HEK293 (cell line): Measurements from ENCODE around the gene CYB5R4.

ENCODE experiments used
- ATF2 ChIP-seq: fragments of 450-650 bp; formaldehyde crosslinking; IDR thresholded peaks from 2 replicates; pipeline ENCODE4 v1.5.1; 2016; ENCODE audit warnings: missing biosample characterization, missing genetic modification characterization, low read depth
- GLI2 ChIP-seq: fragments of 450-650 bp; formaldehyde crosslinking; IDR thresholded peaks from 2 replicates; pipeline ENCODE4; 2017; ENCODE audit warnings: missing biosample characterization, missing genetic modification characterization, low read depth, borderline replicate concordance
- INSM2 ChIP-seq: fragments of 450-650 bp; formaldehyde crosslinking; IDR thresholded peaks from 2 replicates; pipeline ENCODE4 v1.5.1; 2016; ENCODE audit warnings: missing biosample characterization, missing genetic modification characterization
- KLF7 ChIP-seq: fragments of 450-650 bp; formaldehyde crosslinking; IDR thresholded peaks from 2 replicates; pipeline ENCODE4 v1.5.1; 2016; ENCODE audit warnings: missing biosample characterization, missing genetic modification characterization, borderline replicate concordance
- MZF1 ChIP-seq: fragments of 450-650 bp; formaldehyde crosslinking; IDR thresholded peaks from 2 replicates; pipeline ENCODE4 v1.5.1; 2017; ENCODE audit warnings: missing biosample characterization, missing genetic modification characterization, borderline replicate concordance
- SCRT1 ChIP-seq: fragments of 450-650 bp; formaldehyde crosslinking; IDR thresholded peaks from 2 replicates; pipeline ENCODE4 v1.5.1; 2016; ENCODE audit warnings: missing biosample characterization, missing genetic modification characterization, borderline replicate concordance
- SCRT2 ChIP-seq: fragments of 450-650 bp; formaldehyde crosslinking; IDR thresholded peaks from 2 replicates; pipeline ENCODE4 v1.5.1; 2016; ENCODE audit warnings: missing biosample characterization, missing genetic modification characterization
- TCF7L2 ChIP-seq: IDR thresholded peaks from 2 replicates; pipeline ENCODE4 v1.6.1; 2011; ENCODE audit warnings: low read depth, mild to moderate bottlenecking, inconsistent platforms, low read length, moderate library complexity, borderline replicate concordance
- ZBTB1 ChIP-seq: fragments of 450-650 bp; formaldehyde crosslinking; IDR thresholded peaks from 2 replicates; pipeline ENCODE4 v1.5.1; 2016; ENCODE audit warnings: missing biosample characterization, missing genetic modification characterization
- ZNF112 ChIP-seq: fragments of 450-650 bp; formaldehyde crosslinking; IDR thresholded peaks from 2 replicates; pipeline ENCODE4 v1.5.0; 2017; ENCODE audit warnings: missing biosample characterization, missing genetic modification characterization
- ZNF132 ChIP-seq: fragments of 450-650 bp; formaldehyde crosslinking; IDR thresholded peaks from 2 replicates; pipeline ENCODE4 v1.5.1; 2017; ENCODE audit warnings: missing biosample characterization, missing genetic modification characterization, borderline replicate concordance
- ZNF157 ChIP-seq: fragments of 450-650 bp; formaldehyde crosslinking; IDR thresholded peaks from 2 replicates; pipeline ENCODE4 v1.5.1; 2016; ENCODE audit warnings: missing biosample characterization, missing genetic modification characterization
- ZNF169 ChIP-seq: fragments of 450-650 bp; formaldehyde crosslinking; IDR thresholded peaks from 2 replicates; pipeline ENCODE4 v1.5.1; 2016; ENCODE audit warnings: missing biosample characterization, missing genetic modification characterization
- ZNF24 ChIP-seq: fragments of 450-650 bp; formaldehyde crosslinking; IDR thresholded peaks from 2 replicates; pipeline ENCODE4 v1.5.1; 2016; ENCODE audit warnings: missing biosample characterization, missing genetic modification characterization
- ZNF292 ChIP-seq: fragments of 450-650 bp; formaldehyde crosslinking; IDR thresholded peaks from 2 replicates; pipeline ENCODE4 v1.5.1; 2016; ENCODE audit warnings: low read depth, missing biosample characterization, missing genetic modification characterization, borderline replicate concordance
- ZNF324 ChIP-seq: fragments of 450-650 bp; formaldehyde crosslinking; IDR thresholded peaks from 2 replicates; pipeline ENCODE4 v1.5.1; 2016; ENCODE audit warnings: missing biosample characterization, missing genetic modification characterization
- ZNF37A ChIP-seq: fragments of 450-650 bp; IDR thresholded peaks from 2 replicates; pipeline ENCODE4 v1.5.1; 2018; ENCODE audit warnings: missing biosample characterization, missing genetic modification characterization
- ZNF423 ChIP-seq: fragments of 450-650 bp; formaldehyde crosslinking; IDR thresholded peaks from 2 replicates; pipeline ENCODE4 v1.5.1; 2016; ENCODE audit warnings: missing biosample characterization, missing genetic modification characterization
- ZNF426 ChIP-seq: fragments of 450-650 bp; formaldehyde crosslinking; IDR thresholded peaks from 2 replicates; pipeline ENCODE4 v1.5.1; 2017; ENCODE audit warnings: missing biosample characterization, missing genetic modification characterization, mild to moderate bottlenecking, inconsistent platforms, moderate library complexity
- ZNF510 ChIP-seq: fragments of 450-650 bp; formaldehyde crosslinking; IDR thresholded peaks from 2 replicates; pipeline ENCODE4 v1.5.1; 2018; ENCODE audit warnings: mild to moderate bottlenecking, missing genetic modification characterization, missing biosample characterization; ENCODE audit not compliant: insufficient replicate concordance
- ZNF521 ChIP-seq: fragments of 450-650 bp; formaldehyde crosslinking; IDR thresholded peaks from 2 replicates; pipeline ENCODE4 v1.5.1; 2017; ENCODE audit warnings: missing biosample characterization, mild to moderate bottlenecking, missing genetic modification characterization
- ZNF624 ChIP-seq: fragments of 450-650 bp; formaldehyde crosslinking; IDR thresholded peaks from 2 replicates; pipeline ENCODE4 v1.5.1; 2017; ENCODE audit warnings: missing biosample characterization, missing genetic modification characterization
- ZNF654 ChIP-seq: fragments of 450-650 bp; formaldehyde crosslinking; IDR thresholded peaks from 2 replicates; pipeline ENCODE4 v1.5.1; 2016; ENCODE audit warnings: low read depth, missing biosample characterization, missing genetic modification characterization
- ZNF660 ChIP-seq: fragments of 450-650 bp; IDR thresholded peaks from 2 replicates; pipeline ENCODE4 v1.5.1; 2018; ENCODE audit warnings: missing biosample characterization, mild to moderate bottlenecking, missing genetic modification characterization
- ZNF792 ChIP-seq: fragments of 450-650 bp; formaldehyde crosslinking; IDR thresholded peaks from 2 replicates; pipeline ENCODE4 v1.5.1; 2016; ENCODE audit warnings: missing biosample characterization, missing genetic modification characterization
- TF ChIP-seq, protein P1 (sequence below): fragments of 450-650 bp; formaldehyde crosslinking; IDR thresholded peaks from 2 replicates; pipeline ENCODE4 v1.5.1; 2016; ENCODE audit warnings: missing biosample characterization, missing genetic modification characterization
- TF ChIP-seq, protein P2 (sequence below): fragments of 450-650 bp; formaldehyde crosslinking; IDR thresholded peaks from 2 replicates; pipeline ENCODE4 v1.5.1; 2016; ENCODE audit warnings: missing biosample characterization, missing genetic modification characterization, borderline replicate concordance
- TF ChIP-seq, protein P3 (sequence below): fragments of 450-650 bp; formaldehyde crosslinking; IDR thresholded peaks from 2 replicates; pipeline ENCODE4 v1.5.1; 2017; ENCODE audit warnings: missing biosample characterization, missing genetic modification characterization
- TF ChIP-seq, protein P4 (sequence below): fragments of 450-650 bp; formaldehyde crosslinking; IDR thresholded peaks from 2 replicates; pipeline ENCODE4 v1.5.1; 2016; ENCODE audit warnings: missing biosample characterization, missing genetic modification characterization

CYB5R4 gene

GRCh38 chr6:83884523-83884922, 25.0 kb downstream of the CYB5R4 start (continued):
- no peak for TF ChIP-seq ZNF292 (tag by site-specific recombination)
- TF ChIP-seq ZNF510 (tag by site-specific recombination), result no peak
- peak; percentile 73 for TF ChIP-seq ZNF660 (tag by site-specific recombination)
- TF ChIP-seq ZNF24 (tag by site-specific recombination), result no peak
- no peak for TF ChIP-seq ZBTB1 (tag by site-specific recombination)
- TF ChIP-seq ZNF426 (tag by site-specific recombination), result no peak
- no peak for TF ChIP-seq ZNF324 (tag by site-specific recombination)
- no peak for TF ChIP-seq ZNF423 (tag by site-specific recombination)
- TF ChIP-seq MZF1 (tag by site-specific recombination), result no peak
- TF ChIP-seq KLF7, result no peak
- no peak for TF ChIP-seq GLI2
- no peak for TF ChIP-seq ZNF624 (tag by site-specific recombination)
- TF ChIP-seq, protein P1, sequence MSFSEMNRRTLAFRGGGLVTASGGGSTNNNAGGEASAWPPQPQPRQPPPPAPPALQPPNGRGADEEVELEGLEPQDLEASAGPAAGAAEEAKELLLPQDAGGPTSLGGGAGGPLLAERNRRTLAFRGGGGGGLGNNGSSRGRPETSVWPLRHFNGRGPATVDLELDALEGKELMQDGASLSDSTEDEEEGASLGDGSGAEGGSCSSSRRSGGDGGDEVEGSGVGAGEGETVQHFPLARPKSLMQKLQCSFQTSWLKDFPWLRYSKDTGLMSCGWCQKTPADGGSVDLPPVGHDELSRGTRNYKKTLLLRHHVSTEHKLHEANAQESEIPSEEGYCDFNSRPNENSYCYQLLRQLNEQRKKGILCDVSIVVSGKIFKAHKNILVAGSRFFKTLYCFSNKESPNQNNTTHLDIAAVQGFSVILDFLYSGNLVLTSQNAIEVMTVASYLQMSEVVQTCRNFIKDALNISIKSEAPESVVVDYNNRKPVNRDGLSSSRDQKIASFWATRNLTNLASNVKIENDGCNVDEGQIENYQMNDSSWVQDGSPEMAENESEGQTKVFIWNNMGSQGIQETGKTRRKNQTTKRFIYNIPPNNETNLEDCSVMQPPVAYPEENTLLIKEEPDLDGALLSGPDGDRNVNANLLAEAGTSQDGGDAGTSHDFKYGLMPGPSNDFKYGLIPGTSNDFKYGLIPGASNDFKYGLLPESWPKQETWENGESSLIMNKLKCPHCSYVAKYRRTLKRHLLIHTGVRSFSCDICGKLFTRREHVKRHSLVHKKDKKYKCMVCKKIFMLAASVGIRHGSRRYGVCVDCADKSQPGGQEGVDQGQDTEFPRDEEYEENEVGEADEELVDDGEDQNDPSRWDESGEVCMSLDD (tag by site-specific recombination), result no peak
- TF ChIP-seq SCRT2, result no peak; the same call in 1 of the 2 replicates
- peak; percentile 93 for TF ChIP-seq ZNF654 (tag by site-specific recombination)
- TF ChIP-seq INSM2 (tag by site-specific recombination), result 0 out of 2 replicates have a peak, but pooled peaks have one; percentile 35
- TF ChIP-seq, protein P2, sequence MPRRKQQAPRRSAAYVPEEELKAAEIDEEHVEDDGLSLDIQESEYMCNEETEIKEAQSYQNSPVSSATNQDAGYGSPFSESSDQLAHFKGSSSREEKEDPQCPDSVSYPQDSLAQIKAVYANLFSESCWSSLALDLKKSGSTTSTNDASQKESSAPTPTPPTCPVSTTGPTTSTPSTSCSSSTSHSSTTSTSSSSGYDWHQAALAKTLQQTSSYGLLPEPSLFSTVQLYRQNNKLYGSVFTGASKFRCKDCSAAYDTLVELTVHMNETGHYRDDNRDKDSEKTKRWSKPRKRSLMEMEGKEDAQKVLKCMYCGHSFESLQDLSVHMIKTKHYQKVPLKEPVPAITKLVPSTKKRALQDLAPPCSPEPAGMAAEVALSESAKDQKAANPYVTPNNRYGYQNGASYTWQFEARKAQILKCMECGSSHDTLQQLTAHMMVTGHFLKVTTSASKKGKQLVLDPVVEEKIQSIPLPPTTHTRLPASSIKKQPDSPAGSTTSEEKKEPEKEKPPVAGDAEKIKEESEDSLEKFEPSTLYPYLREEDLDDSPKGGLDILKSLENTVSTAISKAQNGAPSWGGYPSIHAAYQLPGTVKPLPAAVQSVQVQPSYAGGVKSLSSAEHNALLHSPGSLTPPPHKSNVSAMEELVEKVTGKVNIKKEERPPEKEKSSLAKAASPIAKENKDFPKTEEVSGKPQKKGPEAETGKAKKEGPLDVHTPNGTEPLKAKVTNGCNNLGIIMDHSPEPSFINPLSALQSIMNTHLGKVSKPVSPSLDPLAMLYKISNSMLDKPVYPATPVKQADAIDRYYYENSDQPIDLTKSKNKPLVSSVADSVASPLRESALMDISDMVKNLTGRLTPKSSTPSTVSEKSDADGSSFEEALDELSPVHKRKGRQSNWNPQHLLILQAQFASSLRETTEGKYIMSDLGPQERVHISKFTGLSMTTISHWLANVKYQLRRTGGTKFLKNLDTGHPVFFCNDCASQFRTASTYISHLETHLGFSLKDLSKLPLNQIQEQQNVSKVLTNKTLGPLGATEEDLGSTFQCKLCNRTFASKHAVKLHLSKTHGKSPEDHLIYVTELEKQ (tag by site-specific recombination), result no peak
- TF ChIP-seq ZNF157 (tag by site-specific recombination), result no peak
- no peak for TF ChIP-seq ZNF132 (tag by site-specific recombination)
- no peak for TF ChIP-seq ZNF792
- no peak for TF ChIP-seq ZNF169 (tag by site-specific recombination)
- TF ChIP-seq ZNF37A, result no peak
- TF ChIP-seq, protein P3, sequence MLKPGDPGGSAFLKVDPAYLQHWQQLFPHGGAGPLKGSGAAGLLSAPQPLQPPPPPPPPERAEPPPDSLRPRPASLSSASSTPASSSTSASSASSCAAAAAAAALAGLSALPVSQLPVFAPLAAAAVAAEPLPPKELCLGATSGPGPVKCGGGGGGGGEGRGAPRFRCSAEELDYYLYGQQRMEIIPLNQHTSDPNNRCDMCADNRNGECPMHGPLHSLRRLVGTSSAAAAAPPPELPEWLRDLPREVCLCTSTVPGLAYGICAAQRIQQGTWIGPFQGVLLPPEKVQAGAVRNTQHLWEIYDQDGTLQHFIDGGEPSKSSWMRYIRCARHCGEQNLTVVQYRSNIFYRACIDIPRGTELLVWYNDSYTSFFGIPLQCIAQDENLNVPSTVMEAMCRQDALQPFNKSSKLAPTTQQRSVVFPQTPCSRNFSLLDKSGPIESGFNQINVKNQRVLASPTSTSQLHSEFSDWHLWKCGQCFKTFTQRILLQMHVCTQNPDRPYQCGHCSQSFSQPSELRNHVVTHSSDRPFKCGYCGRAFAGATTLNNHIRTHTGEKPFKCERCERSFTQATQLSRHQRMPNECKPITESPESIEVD (tag by site-specific recombination), result peak; percentile 25; the same call in 1 of the 2 replicates
- TF ChIP-seq ATF2 (tag by site-specific recombination), result no peak
- no peak for TF ChIP-seq TCF7L2
- TF ChIP-seq, protein P4, sequence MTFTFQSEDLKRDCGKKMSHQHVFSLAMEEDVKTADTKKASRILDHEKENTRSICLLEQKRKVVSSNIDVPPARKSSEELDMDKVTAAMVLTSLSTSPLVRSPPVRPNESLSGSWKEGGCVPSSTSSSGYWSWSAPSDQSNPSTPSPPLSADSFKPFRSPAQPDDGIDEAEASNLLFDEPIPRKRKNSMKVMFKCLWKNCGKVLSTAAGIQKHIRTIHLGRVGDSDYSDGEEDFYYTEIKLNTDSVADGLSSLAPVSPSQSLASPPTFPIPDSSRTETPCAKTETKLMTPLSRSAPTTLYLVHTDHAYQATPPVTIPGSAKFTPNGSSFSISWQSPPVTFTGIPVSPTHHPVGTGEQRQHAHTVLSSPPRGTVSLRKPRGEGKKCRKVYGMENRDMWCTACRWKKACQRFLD (tag by site-specific recombination), result no peak
- TF ChIP-seq ZNF521 (tag by site-specific recombination), result no peak
- no peak for TF ChIP-seq SCRT1 (tag by site-specific recombination)
- no peak for TF ChIP-seq ZNF112 (tag by site-specific recombination)
